ENCODE measurements around the gene SUSD4. TPM values are rescaled to one million over a fixed set of nuclear protein-coding genes. Genes with fewer than 3 reads are reported as not detected.

SUSD4 gene
- polyA plus RNA-seq, 1 of the 3 experiments (the other 2 are of a cell fraction): 0.31 TPM

DNA sequence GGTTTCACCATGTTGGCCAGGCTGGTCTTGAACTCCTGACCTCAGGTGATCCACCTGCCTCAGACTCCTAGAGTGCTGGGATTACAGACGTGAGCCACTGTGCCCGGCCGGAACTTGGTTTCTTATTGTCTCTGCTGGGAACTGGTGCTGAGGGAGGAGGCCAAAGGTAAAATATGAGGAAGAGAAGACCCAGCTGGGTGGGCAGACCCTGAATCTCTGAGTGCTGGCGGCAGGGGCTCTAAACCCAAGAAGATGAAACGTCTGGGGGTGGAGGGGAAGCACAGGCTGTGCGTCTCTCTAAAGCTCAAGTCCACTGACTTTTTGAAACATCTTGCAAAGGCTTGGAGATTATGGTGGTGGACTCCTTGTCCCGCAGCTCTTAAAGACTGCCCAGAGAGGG, 138.9 kb downstream of the SUSD4 start (continued):
- TF ChIP-seq, protein P1, sequence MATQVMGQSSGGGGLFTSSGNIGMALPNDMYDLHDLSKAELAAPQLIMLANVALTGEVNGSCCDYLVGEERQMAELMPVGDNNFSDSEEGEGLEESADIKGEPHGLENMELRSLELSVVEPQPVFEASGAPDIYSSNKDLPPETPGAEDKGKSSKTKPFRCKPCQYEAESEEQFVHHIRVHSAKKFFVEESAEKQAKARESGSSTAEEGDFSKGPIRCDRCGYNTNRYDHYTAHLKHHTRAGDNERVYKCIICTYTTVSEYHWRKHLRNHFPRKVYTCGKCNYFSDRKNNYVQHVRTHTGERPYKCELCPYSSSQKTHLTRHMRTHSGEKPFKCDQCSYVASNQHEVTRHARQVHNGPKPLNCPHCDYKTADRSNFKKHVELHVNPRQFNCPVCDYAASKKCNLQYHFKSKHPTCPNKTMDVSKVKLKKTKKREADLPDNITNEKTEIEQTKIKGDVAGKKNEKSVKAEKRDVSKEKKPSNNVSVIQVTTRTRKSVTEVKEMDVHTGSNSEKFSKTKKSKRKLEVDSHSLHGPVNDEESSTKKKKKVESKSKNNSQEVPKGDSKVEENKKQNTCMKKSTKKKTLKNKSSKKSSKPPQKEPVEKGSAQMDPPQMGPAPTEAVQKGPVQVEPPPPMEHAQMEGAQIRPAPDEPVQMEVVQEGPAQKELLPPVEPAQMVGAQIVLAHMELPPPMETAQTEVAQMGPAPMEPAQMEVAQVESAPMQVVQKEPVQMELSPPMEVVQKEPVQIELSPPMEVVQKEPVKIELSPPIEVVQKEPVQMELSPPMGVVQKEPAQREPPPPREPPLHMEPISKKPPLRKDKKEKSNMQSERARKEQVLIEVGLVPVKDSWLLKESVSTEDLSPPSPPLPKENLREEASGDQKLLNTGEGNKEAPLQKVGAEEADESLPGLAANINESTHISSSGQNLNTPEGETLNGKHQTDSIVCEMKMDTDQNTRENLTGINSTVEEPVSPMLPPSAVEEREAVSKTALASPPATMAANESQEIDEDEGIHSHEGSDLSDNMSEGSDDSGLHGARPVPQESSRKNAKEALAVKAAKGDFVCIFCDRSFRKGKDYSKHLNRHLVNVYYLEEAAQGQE (IDR thresholded peaks at IDR 0.05; ENCODE audit: low read depth, low read length): no peak
- TF ChIP-seq RXRA (IDR thresholded peaks at IDR 0.05; ENCODE audit: borderline replicate concordance, low read depth) (no peak), RFX5 (IDR thresholded peaks at IDR 0.05; ENCODE audit: low read length) (no peak), FOXM1 (IDR thresholded peaks at IDR 0.05; ENCODE audit: low read depth) (no peak), JUND (IDR thresholded peaks at IDR 0.05) (no peak), FOSL2 (IDR thresholded peaks at IDR 0.05; ENCODE audit: borderline replicate concordance, low read depth) (no peak), GABPA (IDR thresholded peaks at IDR 0.05; ENCODE audit: low read depth) (no peak), ELF1 (IDR thresholded peaks at IDR 0.05) (no peak)
- TF ChIP-seq, protein P2, sequence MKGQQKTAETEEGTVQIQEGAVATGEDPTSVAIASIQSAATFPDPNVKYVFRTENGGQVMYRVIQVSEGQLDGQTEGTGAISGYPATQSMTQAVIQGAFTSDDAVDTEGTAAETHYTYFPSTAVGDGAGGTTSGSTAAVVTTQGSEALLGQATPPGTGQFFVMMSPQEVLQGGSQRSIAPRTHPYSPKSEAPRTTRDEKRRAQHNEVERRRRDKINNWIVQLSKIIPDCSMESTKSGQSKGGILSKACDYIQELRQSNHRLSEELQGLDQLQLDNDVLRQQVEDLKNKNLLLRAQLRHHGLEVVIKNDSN (IDR thresholded peaks at IDR 0.05; ENCODE audit: borderline replicate concordance, low read depth): no peak

DNA sequence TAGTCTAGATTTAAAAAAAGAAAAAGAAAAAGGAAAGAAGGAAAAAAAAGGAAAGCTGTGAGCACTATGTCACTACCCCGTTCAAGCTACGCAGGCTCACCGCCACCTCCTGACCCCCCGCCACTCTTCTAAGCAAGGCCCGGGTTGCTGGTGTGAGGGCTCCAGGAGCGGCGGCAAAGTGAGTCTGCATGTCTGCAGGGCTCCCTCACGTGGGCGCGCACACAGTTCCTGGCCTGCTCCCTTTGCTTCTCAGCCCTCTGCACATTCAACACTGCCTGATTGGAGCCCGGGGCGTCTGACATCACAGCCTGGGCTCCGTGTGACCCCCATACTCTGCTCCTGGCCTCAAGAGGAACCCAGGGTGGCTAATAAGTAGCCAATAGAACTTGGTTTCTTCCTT, 139.5 kb downstream of the SUSD4 start:
- no peak for DNase-seq
- Histone ChIP-seq H3K27me3 (ENCODE audit: insufficient read depth) (peaks cover 5% of the 10 kb centered on the region; the same call in 1 of the 2 replicates), H3K9me3 (no peaks in the 10 kb centered on the region), H3K4me1 (ENCODE audit: control insufficient read depth in 1 of 2, insufficient read depth in 2 of 2, low read depth in 1 of 2, low read length in 1 of 2) (peaks cover 0 to under 1% of the 10 kb centered on the region in 2 experiments; a peak in 2 of 4 replicates), H3K4me2 (no peak overlapping the region), H3K4me3 (ENCODE audit: low read depth in 2 of 2, low read length in 1 of 2) (no peak overlapping the region), H3K9me2 (no peaks in the 10 kb centered on the region), H3F3A (replicated peaks; ENCODE audit: insufficient read depth) (no peaks in the 10 kb centered on the region), H3K9ac (no peak overlapping the region), H3K27ac (ENCODE audit: low read depth in 2 of 2, low read length in 1 of 2) (no peak overlapping the region), H2AFZ (ENCODE audit: low read depth) (no peak overlapping the region), H4K20me1 (ENCODE audit: insufficient read depth) (no peaks in the 10 kb centered on the region), H3K36me3 (replicated peaks in 1 of 2; ENCODE audit: control insufficient read depth in 1 of 2, insufficient read depth in 2 of 2, low read length in 1 of 2) (no peaks in the 10 kb centered on the region), H3K79me2 (ENCODE audit: insufficient read depth) (no peaks in the 10 kb centered on the region)
- ChIA-PET CTCF (interaction anchor here (1.0 kb wide), 1 partner anchor 30 kb away, joined by 3 read pairs; no protein-coding TSS in a partner anchor), POLR2A (no interaction called here)
- 77% methylated on average over 12 of the region's 13 CpGs for WGBS (ENCODE audit: low lambda C conversion rate)
- TF ChIP-seq, protein P3, sequence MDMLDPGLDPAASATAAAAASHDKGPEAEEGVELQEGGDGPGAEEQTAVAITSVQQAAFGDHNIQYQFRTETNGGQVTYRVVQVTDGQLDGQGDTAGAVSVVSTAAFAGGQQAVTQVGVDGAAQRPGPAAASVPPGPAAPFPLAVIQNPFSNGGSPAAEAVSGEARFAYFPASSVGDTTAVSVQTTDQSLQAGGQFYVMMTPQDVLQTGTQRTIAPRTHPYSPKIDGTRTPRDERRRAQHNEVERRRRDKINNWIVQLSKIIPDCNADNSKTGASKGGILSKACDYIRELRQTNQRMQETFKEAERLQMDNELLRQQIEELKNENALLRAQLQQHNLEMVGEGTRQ (IDR thresholded peaks at IDR 0.05; ENCODE audit: borderline replicate concordance, low read depth, low read length): no peak
- no peak for TF ChIP-seq NFIC (IDR thresholded peaks at IDR 0.05; ENCODE audit: borderline replicate concordance)
- TF ChIP-seq, protein P4, sequence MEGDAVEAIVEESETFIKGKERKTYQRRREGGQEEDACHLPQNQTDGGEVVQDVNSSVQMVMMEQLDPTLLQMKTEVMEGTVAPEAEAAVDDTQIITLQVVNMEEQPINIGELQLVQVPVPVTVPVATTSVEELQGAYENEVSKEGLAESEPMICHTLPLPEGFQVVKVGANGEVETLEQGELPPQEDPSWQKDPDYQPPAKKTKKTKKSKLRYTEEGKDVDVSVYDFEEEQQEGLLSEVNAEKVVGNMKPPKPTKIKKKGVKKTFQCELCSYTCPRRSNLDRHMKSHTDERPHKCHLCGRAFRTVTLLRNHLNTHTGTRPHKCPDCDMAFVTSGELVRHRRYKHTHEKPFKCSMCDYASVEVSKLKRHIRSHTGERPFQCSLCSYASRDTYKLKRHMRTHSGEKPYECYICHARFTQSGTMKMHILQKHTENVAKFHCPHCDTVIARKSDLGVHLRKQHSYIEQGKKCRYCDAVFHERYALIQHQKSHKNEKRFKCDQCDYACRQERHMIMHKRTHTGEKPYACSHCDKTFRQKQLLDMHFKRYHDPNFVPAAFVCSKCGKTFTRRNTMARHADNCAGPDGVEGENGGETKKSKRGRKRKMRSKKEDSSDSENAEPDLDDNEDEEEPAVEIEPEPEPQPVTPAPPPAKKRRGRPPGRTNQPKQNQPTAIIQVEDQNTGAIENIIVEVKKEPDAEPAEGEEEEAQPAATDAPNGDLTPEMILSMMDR (IDR thresholded peaks at IDR 0.05): no peak
- TF ChIP-seq, protein P1 (IDR thresholded peaks at IDR 0.05; ENCODE audit: low read depth, low read length): no peak
- no peak for TF ChIP-seq SIN3A (IDR thresholded peaks at IDR 0.05; ENCODE audit: borderline replicate concordance, low read depth, low read length)
- TF ChIP-seq FOSL2 (IDR thresholded peaks at IDR 0.05; ENCODE audit: borderline replicate concordance, low read depth): no peak
- TF ChIP-seq, protein P5, sequence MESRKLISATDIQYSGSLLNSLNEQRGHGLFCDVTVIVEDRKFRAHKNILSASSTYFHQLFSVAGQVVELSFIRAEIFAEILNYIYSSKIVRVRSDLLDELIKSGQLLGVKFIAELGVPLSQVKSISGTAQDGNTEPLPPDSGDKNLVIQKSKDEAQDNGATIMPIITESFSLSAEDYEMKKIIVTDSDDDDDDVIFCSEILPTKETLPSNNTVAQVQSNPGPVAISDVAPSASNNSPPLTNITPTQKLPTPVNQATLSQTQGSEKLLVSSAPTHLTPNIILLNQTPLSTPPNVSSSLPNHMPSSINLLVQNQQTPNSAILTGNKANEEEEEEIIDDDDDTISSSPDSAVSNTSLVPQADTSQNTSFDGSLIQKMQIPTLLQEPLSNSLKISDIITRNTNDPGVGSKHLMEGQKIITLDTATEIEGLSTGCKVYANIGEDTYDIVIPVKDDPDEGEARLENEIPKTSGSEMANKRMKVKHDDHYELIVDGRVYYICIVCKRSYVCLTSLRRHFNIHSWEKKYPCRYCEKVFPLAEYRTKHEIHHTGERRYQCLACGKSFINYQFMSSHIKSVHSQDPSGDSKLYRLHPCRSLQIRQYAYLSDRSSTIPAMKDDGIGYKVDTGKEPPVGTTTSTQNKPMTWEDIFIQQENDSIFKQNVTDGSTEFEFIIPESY (IDR thresholded peaks at IDR 0.05; ENCODE audit: borderline replicate concordance, low read depth): no peak
- TF ChIP-seq FOXJ3 (CRISPR knock-in tag; IDR thresholded peaks at IDR 0.05): no peak
- TF ChIP-seq, protein P6, sequence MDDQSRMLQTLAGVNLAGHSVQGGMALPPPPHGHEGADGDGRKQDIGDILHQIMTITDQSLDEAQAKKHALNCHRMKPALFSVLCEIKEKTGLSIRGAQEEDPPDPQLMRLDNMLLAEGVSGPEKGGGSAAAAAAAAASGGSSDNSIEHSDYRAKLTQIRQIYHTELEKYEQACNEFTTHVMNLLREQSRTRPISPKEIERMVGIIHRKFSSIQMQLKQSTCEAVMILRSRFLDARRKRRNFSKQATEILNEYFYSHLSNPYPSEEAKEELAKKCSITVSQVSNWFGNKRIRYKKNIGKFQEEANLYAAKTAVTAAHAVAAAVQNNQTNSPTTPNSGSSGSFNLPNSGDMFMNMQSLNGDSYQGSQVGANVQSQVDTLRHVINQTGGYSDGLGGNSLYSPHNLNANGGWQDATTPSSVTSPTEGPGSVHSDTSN (IDR thresholded peaks at IDR 0.05): no peak
- TF ChIP-seq RCOR1 (IDR thresholded peaks at IDR 0.05; ENCODE audit: low read length): no peak

Data from SK-N-SH (cell line).